ENCODE results near the gene PCDH9. TPM values are rescaled to one million over a fixed set of nuclear protein-coding genes. Genes with fewer than 3 reads are reported as not detected.

The PCDH9 gene
- total and polyA plus RNA-seq, 2 experiments from 2014 or later, result 0.31 to 0.52 TPM

DNA sequence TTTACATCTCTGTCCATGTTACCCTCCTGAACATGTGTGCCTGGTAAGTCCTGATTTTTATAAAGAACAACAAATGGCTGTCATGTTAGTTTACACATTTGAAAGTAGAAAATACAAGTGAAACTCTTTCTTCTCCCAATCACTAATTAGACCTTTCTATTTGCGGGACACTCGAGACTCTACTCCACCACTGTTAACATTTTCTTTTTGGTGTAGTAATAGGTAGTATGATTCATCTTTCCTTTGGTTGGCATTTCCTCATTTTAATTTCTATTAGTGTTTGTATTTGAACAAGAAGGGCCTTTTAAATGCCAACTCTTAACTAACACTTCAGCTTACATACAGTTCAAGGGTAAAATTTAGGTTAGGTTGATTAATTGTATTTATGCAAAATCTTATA, 371.1 kb downstream of the PCDH9 start:
- Mint-ChIP-seq H3K4me1 (peaks cover 16% of the 10 kb centered on the region), H3K9me3 (no peaks in the 10 kb centered on the region), H3K36me3 (ENCODE audit: low read depth) (no peaks in the 10 kb centered on the region), H3K27ac (no peak overlapping the region), H3K4me3 (no peak overlapping the region), H3K27me3 (ENCODE audit: insufficient read depth, low read depth, poor library complexity) (no peaks in the 10 kb centered on the region)
- TF ChIP-seq, protein P1, sequence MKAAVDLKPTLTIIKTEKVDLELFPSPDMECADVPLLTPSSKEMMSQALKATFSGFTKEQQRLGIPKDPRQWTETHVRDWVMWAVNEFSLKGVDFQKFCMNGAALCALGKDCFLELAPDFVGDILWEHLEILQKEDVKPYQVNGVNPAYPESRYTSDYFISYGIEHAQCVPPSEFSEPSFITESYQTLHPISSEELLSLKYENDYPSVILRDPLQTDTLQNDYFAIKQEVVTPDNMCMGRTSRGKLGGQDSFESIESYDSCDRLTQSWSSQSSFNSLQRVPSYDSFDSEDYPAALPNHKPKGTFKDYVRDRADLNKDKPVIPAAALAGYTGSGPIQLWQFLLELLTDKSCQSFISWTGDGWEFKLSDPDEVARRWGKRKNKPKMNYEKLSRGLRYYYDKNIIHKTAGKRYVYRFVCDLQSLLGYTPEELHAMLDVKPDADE (IDR thresholded peaks at IDR 0.05), result no peak
- TF ChIP-seq EZH2 (IDR thresholded peaks at IDR 0.05; ENCODE audit: low read depth, unreplicated experiment), result no peak
- no peak for TF ChIP-seq JUNB (IDR thresholded peaks at IDR 0.05; ENCODE audit: unreplicated experiment)
- no peak for TF ChIP-seq ZNF462 (CRISPR knock-in tag; IDR thresholded peaks at IDR 0.05)
- TF ChIP-seq, protein P2, sequence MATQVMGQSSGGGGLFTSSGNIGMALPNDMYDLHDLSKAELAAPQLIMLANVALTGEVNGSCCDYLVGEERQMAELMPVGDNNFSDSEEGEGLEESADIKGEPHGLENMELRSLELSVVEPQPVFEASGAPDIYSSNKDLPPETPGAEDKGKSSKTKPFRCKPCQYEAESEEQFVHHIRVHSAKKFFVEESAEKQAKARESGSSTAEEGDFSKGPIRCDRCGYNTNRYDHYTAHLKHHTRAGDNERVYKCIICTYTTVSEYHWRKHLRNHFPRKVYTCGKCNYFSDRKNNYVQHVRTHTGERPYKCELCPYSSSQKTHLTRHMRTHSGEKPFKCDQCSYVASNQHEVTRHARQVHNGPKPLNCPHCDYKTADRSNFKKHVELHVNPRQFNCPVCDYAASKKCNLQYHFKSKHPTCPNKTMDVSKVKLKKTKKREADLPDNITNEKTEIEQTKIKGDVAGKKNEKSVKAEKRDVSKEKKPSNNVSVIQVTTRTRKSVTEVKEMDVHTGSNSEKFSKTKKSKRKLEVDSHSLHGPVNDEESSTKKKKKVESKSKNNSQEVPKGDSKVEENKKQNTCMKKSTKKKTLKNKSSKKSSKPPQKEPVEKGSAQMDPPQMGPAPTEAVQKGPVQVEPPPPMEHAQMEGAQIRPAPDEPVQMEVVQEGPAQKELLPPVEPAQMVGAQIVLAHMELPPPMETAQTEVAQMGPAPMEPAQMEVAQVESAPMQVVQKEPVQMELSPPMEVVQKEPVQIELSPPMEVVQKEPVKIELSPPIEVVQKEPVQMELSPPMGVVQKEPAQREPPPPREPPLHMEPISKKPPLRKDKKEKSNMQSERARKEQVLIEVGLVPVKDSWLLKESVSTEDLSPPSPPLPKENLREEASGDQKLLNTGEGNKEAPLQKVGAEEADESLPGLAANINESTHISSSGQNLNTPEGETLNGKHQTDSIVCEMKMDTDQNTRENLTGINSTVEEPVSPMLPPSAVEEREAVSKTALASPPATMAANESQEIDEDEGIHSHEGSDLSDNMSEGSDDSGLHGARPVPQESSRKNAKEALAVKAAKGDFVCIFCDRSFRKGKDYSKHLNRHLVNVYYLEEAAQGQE (IDR thresholded peaks at IDR 0.05; ENCODE audit: unreplicated experiment), result no peak
- TF ChIP-seq ZNF114 (CRISPR knock-in tag; IDR thresholded peaks at IDR 0.05), result no peak
- TF ChIP-seq POLR2AphosphoS5 (IDR thresholded peaks at IDR 0.05; ENCODE audit: low read depth), result no peak
- no peak for TF ChIP-seq CREB1 (CRISPR knock-in tag; IDR thresholded peaks at IDR 0.05; ENCODE audit: low read depth)
- no peak for TF ChIP-seq STAT1 (IDR thresholded peaks at IDR 0.05; ENCODE audit: unreplicated experiment)
- TF ChIP-seq CTCF (conservative IDR thresholded peaks at IDR 0.05; ENCODE audit: low read depth in 2 of 2), result no peak
- TF ChIP-seq ZNF331 (CRISPR knock-in tag; IDR thresholded peaks at IDR 0.05; ENCODE audit: low read depth), result no peak
- no peak for TF ChIP-seq EZH2phosphoT487 (IDR thresholded peaks at IDR 0.05; ENCODE audit: unreplicated experiment)
- Histone ChIP-seq H3K4me2 (no peak overlapping the region), H3K27ac (ENCODE audit: low read depth) (no peak overlapping the region), H4K20me1 (replicated peaks; ENCODE audit: insufficient read depth) (no peaks in the 10 kb centered on the region), H2AFZ (no peak overlapping the region), H3K4me3 (no peak overlapping the region), H3K36me3 (ENCODE audit: insufficient read depth) (no peaks in the 10 kb centered on the region), H3F3A (replicated peaks; ENCODE audit: low read depth) (no peaks in the 10 kb centered on the region), H3K27me3 (ENCODE audit: insufficient read depth) (no peaks in the 10 kb centered on the region), H3K4me1 (ENCODE audit: insufficient read depth) (peaks cover 15% of the 10 kb centered on the region), H3K79me2 (replicated peaks; ENCODE audit: insufficient read depth) (no peaks in the 10 kb centered on the region), H3K9me2 (ENCODE audit: insufficient read depth) (no peaks in the 10 kb centered on the region)
- ATAC-seq (no peak), DNase-seq (ENCODE audit: low spot score) (no peak)

All from GM23338 (cell line).